DOHH2 (cell line): Measurements from ENCODE around the gene TMEM248.

Experiments used
- H3F3A ChIP-seq: fragments of 200-600 bp; sonication (generic), shearing (Covaris generic); 2 replicates; pipeline ENCODE4 v1.6.0; 2016; ENCODE audit warnings: antibody characterized with exemption, mild to moderate bottlenecking; ENCODE audit not compliant: control insufficient read depth, insufficient read depth
- H3K27ac ChIP-seq: fragments of 200-600 bp; sonication (generic); 2 replicates; pipeline ENCODE4 v1.5.1; 2014; ENCODE audit warnings: low read depth, mild to moderate bottlenecking, low read length, moderate library complexity
- H3K27me3 ChIP-seq: fragments of 200-600 bp; sonication (generic); 2 replicates; pipeline ENCODE4 v1.6.1; 2014; ENCODE audit warnings: mild to moderate bottlenecking, low read length, mixed read lengths; ENCODE audit not compliant: control insufficient read depth
- H3K36me3 ChIP-seq: fragments of 200-600 bp; sonication (generic); 2 replicates; pipeline ENCODE4 v1.6.1; 2014; ENCODE audit warnings: mild to moderate bottlenecking, low read length, moderate library complexity, mixed read lengths; ENCODE audit not compliant: control insufficient read depth
- H3K4me1 ChIP-seq: fragments of 200-600 bp; sonication (generic); 2 replicates; pipeline ENCODE4 v1.6.1; 2014; ENCODE audit warnings: mild to moderate bottlenecking, low read length, mixed read lengths; ENCODE audit not compliant: control insufficient read depth
- H3K4me2 ChIP-seq: fragments of 200-600 bp; sonication (generic); 2 replicates; pipeline ENCODE4 v1.6.0; 2014; ENCODE audit warnings: mild to moderate bottlenecking, low read length, moderate library complexity
- H3K4me3 ChIP-seq: fragments of 200-600 bp; sonication (generic); 2 replicates; pipeline ENCODE4 v1.5.1; 2014; ENCODE audit warnings: mild to moderate bottlenecking, low read length, mixed read lengths
- H3K79me2 ChIP-seq: fragments of 200-600 bp; sonication (generic); 2 replicates; pipeline ENCODE4 v1.6.1; 2014; ENCODE audit warnings: mild to moderate bottlenecking, low read length, mixed read lengths; ENCODE audit not compliant: control insufficient read depth
- H3K9me2 ChIP-seq: fragments of 200-600 bp; sonication (generic); replicated peaks from 2 replicates; pipeline ENCODE4 v1.6.1; 2014; ENCODE audit warnings: mild to moderate bottlenecking, low read length, mixed read lengths; ENCODE audit not compliant: control insufficient read depth
- H3K9me3 ChIP-seq: fragments of 200-600 bp; sonication (generic); 2 replicates; pipeline ENCODE4 v1.6.1; 2014; ENCODE audit warnings: antibody characterized with exemption, low read length, mixed read lengths; ENCODE audit not compliant: control insufficient read depth, insufficient read depth
- H4K20me1 ChIP-seq: fragments of 200-600 bp; sonication (generic); 2 replicates; pipeline ENCODE4 v1.6.0; 2014; ENCODE audit warnings: low read depth, mild to moderate bottlenecking, antibody characterized with exemption, low read length, moderate library complexity; ENCODE audit not compliant: control insufficient read depth, insufficient read depth
- CTCF ChIP-seq: fragments of 200-600 bp; sonication (generic); IDR thresholded peaks from one replicate; pipeline ENCODE4 v1.5.1; 2014; ENCODE audit warnings: antibody characterized with exemption, mild to moderate bottlenecking, low read depth, low read length; ENCODE audit not compliant: poor library complexity, severe bottlenecking
- EZH2phosphoT487 ChIP-seq: fragments of 200-600 bp; sonication (generic); IDR thresholded peaks from 2 replicates; pipeline ENCODE4 v1.6.1; 2017; ENCODE audit warnings: borderline replicate concordance, mild to moderate bottlenecking, antibody characterized with exemption, low read length, moderate library complexity, mixed read lengths

Gene TMEM248

GRCh38 chr7:66933469-66933868, 12.4 kb downstream of the TMEM248 start:
- no peak overlapping the region for H3K27ac ChIP-seq
- H3K4me1 ChIP-seq: peaks cover 14% of the 10 kb centered on the region
- H3K27me3 ChIP-seq: no peaks in the 10 kb centered on the region
- no peak overlapping the region for H3K4me2 ChIP-seq
- no peaks in the 10 kb centered on the region for H3F3A ChIP-seq
- no peak overlapping the region for H3K4me3 ChIP-seq
- H4K20me1 ChIP-seq: peaks cover 22% of the 10 kb centered on the region
- no peaks in the 10 kb centered on the region for H3K9me2 ChIP-seq
- no peaks in the 10 kb centered on the region for H3K9me3 ChIP-seq
- H3K36me3 ChIP-seq: peaks cover 54% of the 10 kb centered on the region
- H3K79me2 ChIP-seq: peaks cover 99% of the 10 kb centered on the region
- no peak for TF ChIP-seq EZH2phosphoT487
- no peak for TF ChIP-seq CTCF

- TF ChIP-seq EZH2phosphoT487: no peak
- TF ChIP-seq CTCF: no peak
- H3K4me2 ChIP-seq: no peak overlapping the region
- peaks cover 92% of the 10 kb centered on the region for H3K79me2 ChIP-seq
- H3F3A ChIP-seq: no peaks in the 10 kb centered on the region
- H3K36me3 ChIP-seq: peaks cover 62% of the 10 kb centered on the region
- no peaks in the 10 kb centered on the region for H3K27me3 ChIP-seq
- H3K27ac ChIP-seq: no peak overlapping the region
- H3K9me2 ChIP-seq: no peaks in the 10 kb centered on the region
- H4K20me1 ChIP-seq: peaks cover 11% of the 10 kb centered on the region
- no peaks in the 10 kb centered on the region for H3K9me3 ChIP-seq
- no peak overlapping the region for H3K4me3 ChIP-seq
- H3K4me1 ChIP-seq: peaks cover 14% of the 10 kb centered on the region
Observed at GRCh38 chr7:66937940-66938339, 16.9 kb downstream of the TMEM248 start.

- Histone ChIP-seq H3K9me2 (no peaks in the 10 kb centered on the region), H3K4me3 (no peak overlapping the region), H3K27ac (no peak overlapping the region), H3K4me1 (peaks cover 14% of the 10 kb centered on the region), H4K20me1 (peaks cover 4% of the 10 kb centered on the region; the same call in 1 of the 2 replicates), H3K4me2 (no peak overlapping the region), H3F3A (no peaks in the 10 kb centered on the region), H3K27me3 (no peaks in the 10 kb centered on the region), H3K9me3 (no peaks in the 10 kb centered on the region), H3K79me2 (peaks cover 86% of the 10 kb centered on the region), H3K36me3 (peaks cover 65% of the 10 kb centered on the region)
- no peak for TF ChIP-seq EZH2phosphoT487
- no peak for TF ChIP-seq CTCF
Observed at GRCh38 chr7:66939325-66939724, 18.3 kb downstream of the TMEM248 start.

- Histone ChIP-seq H4K20me1 (0 out of 2 replicates have a peak, but pooled peaks cover 6% of the 10 kb centered on the region), H3K4me3 (no peak overlapping the region), H3K4me1 (peaks cover 8% of the 10 kb centered on the region), H3K27me3 (no peaks in the 10 kb centered on the region), H3K27ac (no peak overlapping the region), H3K9me2 (no peaks in the 10 kb centered on the region), H3K9me3 (no peaks in the 10 kb centered on the region), H3K36me3 (peaks cover 84% of the 10 kb centered on the region), H3F3A (no peaks in the 10 kb centered on the region), H3K4me2 (no peak overlapping the region), H3K79me2 (peaks cover 31% of the 10 kb centered on the region)
- TF ChIP-seq EZH2phosphoT487: no peak
- TF ChIP-seq CTCF: no peak
Observed at GRCh38 chr7:66946545-66946944, 25.5 kb downstream of the TMEM248 start.
